CD1c-positive myeloid dendritic cell (primary cell): ENCODE results near the gene EPG5.
"Not testable (repeated sequence)": the region's sequence is repeated elsewhere in the genome, so short reads cannot be mapped to it uniquely, and the experiment has no call there.

Experiments used
- DNase-seq: peaks from one replicate; pipeline ENCODE4 v3.0.0-alpha.2; 2016; ENCODE audit errors: extremely low spot score

EPG5 gene

DNA sequence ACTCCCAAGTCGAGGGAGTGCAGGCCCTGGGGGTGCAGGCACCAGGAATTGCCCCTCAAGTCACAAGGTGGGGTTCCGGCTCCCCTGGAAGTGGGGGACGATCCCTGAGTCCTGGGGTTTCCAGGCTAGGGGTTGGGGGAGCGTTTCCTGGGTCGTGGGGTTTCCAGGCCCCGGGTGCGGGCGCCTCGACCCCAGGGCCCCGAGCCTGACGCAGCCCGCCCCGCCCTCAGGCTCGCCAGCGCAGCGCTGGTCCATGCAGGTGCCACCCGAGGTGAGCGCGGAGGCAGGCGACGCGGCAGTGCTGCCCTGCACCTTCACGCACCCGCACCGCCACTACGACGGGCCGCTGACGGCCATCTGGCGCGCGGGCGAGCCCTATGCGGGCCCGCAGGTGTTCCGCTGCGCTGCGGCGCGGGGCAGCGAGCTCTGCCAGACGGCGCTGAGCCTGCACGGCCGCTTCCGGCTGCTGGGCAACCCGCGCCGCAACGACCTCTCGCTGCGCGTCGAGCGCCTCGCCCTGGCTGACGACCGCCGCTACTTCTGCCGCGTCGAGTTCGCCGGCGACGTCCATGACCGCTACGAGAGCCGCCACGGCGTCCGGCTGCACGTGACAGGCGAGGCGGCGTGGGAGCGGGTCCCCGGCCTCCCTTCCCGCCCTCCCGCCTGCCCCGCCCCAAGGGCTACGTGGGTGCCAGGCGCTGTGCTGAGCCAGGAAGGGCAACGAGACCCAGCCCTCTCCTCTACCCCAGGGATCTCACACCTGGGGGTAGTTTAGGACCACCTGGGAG lies 129.7 kb downstream of the EPG5 start:
- DNase-seq, result peak; percentile 82

DNA sequence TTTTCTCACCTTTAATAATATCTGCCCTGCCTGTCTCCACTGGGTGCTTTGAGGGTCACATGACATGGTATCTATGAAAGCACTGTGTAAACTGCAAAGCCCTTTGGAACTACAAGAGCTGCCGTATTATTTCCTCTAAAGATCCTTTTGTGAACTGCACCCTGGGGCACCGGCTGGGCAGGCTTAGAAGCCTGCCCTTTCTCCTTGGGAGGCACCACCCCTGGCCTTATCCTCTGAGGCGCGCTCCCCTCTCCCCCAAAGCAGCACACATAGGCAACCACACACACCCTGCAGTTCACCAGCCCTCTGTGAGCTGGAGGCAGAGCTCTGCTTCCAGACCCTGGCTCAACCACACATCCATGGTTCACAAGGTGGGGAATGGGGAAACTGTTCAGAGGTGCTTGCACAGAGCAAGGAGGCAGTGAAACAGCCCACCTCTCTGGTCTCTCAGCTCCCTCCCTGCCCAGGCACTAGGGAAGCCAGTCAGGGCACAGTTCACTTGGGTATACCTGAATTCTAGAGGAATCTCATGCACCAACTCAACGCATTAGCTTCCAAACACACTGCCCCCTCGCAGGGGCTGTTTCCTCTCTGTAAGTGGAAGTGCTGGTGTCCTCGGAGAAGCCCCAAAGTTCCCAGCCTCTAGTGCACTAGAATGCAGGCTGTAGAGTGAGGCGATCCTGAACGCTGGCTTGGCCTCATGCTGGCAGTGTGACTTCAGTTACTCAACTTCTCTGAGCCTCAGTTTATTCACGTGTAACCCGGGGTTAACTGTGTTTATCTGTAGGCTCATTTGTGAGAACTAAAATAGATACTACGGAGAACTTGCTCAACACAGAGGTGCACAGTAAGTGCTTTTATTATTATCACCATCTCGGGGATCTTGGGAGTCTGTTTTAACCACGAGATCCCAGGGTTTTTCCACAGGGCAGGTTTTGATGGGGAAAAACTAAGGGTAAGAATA lies 130.6 kb downstream of the EPG5 start:
- no peak for DNase-seq

DNA sequence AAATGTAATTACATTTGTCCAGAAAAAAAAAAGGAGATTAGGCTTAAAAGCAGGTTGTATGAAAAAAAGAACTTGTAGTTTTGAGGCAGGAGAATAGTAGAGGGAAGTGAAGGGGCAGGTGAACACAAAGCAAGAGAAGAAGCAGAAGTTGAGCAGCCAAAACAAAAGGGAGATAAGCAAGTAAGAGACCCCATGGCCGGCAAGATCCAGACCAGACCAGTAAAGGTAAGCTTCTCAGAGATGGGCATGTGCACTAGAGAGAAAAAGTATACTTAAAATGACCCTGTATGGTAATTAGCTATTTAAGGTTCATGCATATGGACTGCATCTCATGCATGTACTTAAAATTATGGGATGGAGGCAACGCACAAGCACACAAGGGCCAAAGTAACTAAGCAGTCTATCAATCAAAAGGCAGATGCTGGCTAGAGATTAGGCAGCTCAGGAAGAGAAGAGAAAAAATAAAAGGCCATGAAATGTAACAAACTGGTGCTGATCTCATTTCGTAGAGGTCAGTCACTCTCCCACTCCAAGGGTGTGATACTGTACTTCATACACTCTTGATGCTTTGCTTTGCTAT lies 132.0 kb downstream of the EPG5 start:
- no peak for DNase-seq

DNA sequence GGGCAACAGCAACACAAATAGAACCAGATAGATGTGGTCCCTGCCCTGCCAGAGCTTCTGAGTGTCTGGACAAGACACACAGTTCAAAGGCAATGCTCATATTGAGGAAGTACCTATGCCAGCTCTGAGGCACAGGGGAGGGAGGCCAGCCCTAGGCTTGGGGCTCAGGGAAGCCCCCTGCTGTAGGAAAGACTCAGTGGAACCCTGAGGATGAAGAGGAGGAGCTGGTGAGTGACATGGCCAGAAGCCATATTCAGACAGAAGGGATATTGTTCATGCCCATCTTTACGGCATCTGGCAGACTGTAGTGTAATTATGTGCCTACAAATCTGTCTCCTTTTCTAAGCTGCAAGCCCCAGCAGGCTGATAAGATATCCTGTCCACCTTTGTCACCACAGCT lies 132.8 kb downstream of the EPG5 start:
- DNase-seq, result no peak

DNA sequence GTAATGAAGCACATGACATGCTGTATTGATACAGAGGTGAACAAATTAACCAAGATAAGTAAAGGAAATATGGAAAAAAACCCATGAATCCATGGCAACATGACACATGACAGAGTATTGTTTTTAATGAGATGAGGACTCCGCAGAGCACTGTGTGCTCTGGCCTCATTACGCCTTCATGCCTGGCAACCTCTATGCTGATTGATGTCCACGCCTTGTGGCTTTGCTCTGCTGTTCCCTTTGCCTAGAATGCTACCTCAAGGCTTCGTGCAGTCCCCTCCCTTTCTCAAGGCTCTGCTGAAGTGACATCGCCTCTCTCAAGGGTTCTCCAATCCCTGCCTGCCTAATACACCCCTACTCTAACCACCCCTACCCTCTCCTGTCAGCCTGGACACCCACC lies 133.3 kb downstream of the EPG5 start:
- no peak for DNase-seq

DNA sequence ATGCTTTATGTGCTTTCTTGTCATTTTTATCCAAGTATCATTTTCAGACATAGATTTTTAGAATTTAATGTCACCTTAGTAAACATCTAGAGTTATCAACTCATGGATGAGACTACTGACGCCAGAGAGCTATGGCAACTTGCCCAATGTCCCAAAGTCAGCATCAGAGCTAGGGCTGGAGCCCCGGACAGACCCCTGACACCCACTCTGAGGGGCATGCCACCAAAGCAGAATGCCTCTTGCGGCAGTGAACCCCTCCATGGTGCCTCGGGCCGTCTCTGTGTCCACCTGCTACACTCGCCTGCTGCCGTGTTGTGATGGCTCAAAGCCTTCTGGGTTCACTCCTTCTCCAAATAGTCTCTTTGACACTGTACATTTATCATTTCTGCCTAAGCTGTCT lies 136.2 kb downstream of the EPG5 start:
- no peak for DNase-seq

DNA sequence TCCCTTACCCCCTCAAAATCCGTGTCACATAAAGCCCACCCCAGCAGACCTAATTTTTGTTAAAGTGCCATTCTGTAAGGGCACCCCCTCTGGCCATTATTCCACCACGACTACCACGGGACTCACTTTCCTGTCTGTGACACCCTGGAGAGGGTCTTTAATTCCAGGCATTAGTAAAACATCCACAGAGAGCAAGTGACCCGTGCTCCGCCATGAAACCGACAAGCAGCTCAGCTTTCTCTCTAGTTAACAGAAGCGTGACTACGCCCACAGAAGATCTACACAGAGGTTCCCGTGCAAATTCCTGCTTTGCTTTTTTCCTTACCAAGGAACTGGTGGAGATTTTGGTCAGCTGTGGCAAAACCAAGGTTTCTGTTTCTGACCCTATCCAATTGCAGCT lies 137.3 kb downstream of the EPG5 start:
- DNase-seq, result peak; percentile 51

DNA sequence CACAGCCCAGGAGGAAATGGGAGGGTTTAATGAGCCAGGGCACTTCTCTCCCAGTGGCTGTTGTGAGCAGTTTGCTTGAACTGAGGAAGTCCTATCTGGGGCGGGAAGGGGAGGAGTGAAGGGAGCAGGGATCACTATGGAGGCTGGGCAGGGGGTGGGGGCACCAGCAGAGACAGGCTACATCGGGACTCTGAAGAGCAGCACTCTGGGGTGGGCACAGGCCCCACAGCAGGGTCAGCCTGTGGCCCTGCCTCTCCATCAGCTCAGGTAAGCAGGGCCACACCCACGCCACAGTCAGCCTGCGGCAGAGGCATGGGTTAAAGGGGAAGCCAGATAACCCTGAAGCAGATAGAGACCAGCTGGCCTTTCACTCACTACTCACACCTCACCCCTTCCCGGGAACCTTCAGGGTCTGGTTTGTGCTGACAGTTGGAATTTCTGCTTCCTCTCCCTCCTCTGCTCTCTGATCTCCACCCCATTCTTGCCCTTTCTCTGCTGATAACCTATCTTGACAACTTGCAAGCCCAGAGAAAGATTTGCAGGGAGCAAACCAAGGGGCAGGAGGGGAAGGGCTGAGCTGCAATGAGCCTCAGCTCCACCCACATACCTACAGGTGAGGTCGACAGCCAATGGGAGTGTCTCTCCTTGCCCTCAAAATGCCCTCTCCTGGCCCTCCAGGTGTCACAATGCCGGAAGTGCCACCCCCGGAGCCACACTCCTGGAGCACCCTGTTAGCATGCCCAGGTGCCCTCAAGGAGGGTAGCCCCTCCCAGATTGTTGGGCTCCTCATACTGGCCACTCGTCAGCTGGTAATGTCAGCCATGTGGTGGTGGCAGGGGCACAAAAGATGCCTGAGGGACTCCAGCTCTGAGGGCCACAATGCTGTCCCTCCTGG lies 138.0 kb downstream of the EPG5 start:
- peak; percentile 77 for DNase-seq

DNA sequence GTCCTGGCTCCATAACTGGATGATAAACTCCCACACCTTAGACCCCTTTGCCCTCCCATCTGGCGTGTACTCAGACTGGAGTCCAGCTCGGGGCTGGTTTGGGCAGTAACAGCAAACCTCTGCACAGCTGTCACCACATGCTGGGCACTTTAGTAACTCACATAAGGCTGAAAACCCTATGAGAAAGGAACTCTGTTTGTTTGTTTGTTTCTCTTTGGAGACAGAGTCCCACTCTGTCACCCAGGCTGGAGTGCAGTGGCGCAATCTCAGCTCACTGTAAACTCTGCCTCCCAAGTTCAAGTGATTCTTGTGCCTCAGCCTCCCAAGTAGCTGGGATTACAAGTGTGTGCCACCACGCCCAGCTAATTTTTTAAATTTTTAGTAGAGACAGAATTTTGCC lies 140.4 kb downstream of the EPG5 start:
- DNase-seq, result peak; percentile 45

DNA sequence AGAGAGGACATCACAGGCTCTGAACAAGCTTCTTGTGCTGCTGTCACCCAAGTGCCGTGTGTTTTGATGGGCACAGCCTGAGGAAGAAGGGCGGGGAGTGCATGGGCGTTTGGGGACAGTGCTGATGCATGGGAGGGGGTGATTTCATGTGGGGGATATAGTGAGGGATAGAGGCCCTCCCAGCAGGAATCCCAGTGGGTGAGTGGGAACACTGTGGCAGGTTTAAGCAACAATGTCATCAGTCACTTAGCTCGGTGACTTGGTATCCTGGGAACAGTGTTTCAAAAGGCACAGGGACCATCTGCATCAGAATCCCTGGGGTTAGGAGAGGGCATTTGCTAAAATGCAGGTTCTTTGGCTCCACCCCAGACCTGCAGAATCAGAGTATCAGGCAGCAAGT lies 141.0 kb downstream of the EPG5 start:
- no peak for DNase-seq

DNA sequence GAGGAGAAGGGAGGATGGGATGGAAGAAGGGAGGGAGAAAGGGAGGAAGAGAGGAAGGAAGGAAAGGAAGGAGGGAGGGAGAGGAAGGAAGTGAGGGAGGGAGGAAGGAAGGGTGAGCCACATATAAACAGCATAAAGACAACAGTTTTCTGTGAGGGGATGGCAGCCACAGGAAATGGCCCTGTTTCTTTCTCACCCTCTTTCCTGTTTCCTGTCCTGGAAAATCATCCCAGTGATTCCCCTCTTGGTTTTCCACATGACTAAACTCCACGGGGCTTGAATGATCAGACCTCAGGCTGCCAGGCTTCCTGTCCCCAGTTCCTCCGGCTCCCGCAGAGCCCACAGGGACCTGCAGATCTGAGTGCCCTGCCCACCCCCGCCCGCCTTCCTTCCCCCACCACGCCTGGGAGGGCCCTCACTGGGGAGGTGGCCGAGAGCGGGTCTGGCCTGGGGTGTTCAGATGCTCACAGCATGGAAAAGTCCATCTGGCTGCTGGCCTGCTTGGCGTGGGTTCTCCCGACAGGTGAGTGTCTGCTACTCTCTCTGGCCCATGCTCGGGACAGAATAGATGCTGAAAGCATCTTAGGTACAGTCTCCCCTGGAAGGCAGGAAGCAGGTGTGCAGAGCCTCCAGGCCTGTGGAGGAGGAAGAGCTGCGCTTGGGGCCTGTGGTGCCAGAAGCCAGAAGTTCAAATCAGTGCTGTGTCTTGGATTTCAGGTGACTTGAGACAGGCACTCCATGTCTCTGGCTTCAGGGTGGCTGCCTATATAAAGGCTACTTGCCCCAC lies 141.7 kb downstream of the EPG5 start, which contains the start of gene SIGLEC15:
SIGLEC15 (plus strand) TSS at position 418 of the 787 bp plus-strand sequence; CDS start at position 472, 54 bp downstream.
- DNase-seq, result peak; percentile 22

DNA sequence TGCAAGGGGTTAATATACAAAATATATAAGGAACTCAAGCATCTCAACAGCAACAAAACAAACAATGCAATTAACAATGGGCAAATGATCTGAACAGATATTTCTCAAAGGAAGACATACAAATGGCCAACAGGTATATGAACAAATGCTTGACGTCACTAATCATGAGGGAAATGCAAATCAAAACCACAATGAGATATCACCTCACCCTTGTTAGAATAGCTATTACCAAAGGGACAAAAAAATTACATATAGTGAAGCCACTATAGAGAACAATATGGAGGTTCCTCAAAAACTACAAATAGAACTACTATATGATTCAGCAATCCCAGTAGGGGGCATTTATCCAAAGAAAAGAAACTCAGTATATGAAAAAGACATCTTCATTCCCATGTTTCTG lies 145.4 kb downstream of the EPG5 start:
- no peak for DNase-seq

DNA sequence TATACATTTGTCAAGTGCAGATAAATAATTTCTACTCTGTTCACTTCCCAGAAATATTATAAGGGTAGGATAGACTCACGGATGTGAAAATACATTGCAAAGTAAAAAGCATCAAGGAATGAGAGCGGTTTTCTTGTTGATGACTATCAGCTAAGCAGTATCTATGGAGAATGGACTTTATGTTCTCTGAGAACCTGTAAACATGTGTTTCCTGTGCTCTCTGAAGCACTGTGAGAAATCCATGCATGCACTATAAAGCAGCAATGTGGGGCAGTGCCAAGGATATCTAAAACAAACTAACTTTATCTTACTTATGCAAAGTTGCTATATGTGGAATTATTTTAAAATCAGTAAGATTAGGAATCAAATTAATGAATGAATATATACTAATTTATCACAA lies 146.1 kb downstream of the EPG5 start:
- no peak for DNase-seq

DNA sequence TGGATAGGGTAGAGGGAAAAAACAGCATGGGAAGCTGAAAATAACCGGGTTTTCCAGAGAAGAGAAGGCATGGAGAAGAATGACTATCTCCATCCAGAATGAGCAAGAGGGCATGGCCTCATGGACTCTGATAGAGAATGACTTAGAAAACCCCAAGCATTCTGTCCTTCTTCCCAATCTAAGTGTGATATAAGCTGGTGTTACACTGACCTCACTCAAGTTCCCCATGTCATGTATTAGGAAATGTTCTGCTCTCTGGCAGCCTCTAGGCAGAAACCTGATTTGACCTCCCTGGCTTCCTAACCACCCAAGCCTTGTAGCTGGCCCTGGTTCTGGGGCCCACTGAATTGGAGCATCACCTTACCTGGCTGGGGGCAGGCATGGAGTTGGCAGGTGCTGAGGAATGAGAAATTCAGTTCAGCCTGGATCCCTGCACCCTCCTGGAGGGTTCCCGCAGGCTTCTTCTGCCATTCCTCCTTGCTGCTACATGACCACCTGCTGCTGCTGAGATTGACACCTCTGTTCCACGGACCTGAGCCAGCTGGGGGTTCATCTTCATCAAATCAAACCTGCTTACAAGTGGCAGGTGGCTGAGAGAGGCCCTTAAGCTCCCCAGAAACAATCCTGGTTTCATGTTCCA lies 146.9 kb downstream of the EPG5 start:
- DNase-seq, result peak; percentile 35

DNA sequence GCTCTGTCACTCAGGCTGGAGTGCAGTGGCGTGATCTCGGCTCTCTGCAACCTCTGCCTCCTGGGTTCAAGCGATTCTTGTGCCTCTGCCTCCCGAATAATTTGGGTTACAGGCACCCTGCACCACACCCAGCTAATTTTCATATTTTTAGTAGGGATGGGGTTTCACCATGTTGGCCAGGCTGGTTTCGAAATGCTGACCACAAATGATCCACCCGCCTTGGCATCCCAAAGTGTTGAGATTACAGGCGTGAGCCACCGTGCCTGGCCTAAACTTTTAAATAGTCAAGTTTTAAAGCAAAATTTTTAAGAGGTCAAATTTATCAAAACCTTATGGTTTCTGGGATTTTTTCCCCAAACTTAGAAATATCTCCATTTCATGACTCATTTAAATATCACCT lies 148.4 kb downstream of the EPG5 start:
- not testable (repeated sequence) for DNase-seq

DNA sequence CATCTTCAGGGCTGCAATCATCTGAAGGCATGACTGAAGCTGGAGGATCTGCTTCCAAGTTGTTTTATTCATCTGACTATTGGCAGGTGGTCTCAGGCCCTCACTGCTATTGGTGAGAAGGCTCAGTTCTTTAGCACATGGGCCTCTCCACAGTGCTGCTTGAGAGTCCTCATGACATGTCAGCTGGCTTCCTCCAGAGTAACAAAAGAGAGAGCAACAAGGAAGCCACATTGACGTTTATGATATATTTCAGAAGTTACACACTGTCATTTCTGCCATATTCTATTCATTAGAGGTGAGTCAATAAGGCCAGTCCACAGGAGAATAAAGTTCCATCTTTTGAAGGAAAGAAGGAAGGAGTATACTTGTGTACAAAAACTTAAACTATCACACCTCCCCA lies 149.6 kb downstream of the EPG5 start:
- no peak for DNase-seq

DNA sequence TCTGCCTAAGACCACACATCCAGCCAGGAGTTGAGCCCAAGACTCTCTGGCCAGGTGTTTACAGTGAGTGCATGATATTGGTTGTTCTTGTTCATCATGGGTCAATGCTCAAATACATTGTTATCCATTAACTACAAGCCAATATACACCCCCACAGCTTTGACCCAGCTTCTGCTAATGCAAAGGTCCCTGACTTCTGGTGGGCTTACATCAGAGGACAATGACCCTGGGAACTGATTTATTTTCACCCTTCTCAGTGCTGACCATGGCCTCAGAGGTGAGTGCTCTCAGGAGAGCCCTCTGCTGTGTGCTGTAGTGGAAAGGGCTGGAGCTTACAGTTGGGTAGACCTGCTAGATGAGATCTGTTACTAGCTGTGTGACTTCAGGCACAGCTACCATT lies 152.4 kb downstream of the EPG5 start:
- DNase-seq, result not testable (repeated sequence)

DNA sequence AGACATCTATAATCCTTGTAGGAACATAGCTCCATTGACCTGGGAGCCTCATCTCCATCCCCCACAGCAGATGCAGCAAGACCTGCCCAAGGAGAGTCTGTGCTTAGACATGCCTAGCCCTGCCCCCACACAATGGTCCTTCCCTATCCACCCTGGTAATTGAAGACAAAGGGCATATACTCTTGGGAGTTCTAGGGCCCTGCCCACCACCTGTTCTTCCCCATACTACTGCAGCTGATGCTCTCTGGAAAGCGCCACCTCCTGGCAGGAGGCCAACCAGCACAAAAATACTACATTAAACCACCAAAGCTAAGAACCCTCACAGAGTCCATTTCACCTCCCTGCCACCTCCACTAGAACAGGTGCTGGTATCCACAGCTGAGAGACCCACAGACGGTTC lies 160.0 kb downstream of the EPG5 start:
- DNase-seq, result peak; percentile 57

DNA sequence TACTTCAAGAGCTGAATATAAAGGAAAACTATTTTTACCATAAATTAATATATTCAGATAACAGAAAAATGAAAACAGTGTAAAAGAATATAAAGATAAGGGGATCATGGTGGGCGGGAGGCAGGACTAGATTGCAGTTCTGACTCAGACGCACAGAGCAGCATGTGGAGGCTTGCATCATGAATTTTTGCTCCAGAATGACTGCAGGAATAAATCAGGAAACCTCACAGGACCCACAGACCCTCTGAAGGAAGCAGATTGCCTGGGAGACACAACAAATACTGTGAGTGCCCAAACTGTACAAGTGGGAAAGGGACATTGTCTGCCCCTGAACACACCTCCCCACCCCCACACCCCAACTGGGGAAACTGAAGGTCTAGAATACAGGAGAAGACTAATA lies 160.9 kb downstream of the EPG5 start:
- DNase-seq, result peak; percentile 51

DNA sequence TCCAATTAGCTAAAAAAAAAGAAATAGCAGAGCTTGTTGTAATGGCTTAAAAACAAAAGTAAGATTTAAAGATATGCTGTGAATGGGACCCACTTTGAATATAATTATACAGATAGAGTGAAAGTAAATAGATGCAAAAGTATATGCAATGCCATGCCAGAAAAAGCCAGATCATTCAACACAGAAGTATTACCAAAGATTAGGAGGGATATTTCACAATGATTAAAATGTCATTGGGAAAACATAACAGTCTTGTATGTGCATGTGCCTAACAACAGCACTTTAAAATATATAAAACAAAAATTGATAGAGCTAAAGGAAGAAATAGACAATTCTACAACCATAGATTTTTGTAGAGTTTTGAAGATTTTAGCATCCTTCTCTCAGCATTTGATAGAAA lies 161.6 kb downstream of the EPG5 start:
- DNase-seq, result no peak
